NCI-H187 treated with DMSO at 0.1 percent for 48 hours (cell line): ENCODE measurements around the gene C1S.
"Not testable (repeated sequence)": the region's sequence is repeated elsewhere in the genome, so short reads cannot be mapped to it uniquely, and the experiment has no call there.

ENCODE experiments used
- DNase-seq: peaks from one replicate; lab custom pipeline; 2025; lab: John Stamatoyannopoulos, UW

C1S gene

DNA sequence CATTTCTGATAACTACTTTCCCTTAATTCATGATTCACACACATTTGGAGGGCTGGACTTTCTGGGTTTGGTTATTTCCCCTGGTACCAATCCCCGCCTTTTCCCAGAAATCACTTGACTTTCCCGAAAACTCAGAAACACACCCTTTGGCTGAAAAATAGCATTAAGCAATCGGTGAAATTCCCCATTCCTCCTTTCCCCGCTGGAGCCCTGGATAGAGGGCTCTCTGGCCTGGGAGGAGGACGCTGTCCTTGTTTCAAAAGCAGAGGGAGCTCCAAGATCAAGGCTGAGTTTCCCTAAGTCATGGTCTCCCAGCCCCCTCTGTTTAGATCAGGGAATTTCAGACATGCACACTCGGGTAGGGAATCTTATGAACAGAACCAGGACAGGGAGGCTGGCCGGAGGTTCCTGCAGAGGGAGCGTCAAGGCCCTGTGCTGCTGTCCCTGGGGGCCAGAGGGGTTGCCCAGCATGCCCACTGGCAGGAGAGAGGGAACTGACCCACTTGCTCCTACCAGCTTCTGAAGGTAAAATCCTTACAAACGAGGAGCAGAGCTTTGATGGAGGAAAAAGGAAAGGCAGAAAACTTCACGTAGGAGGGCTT, at the start of gene C1S:
Gene C1S, plus strand, starts transcription at position 366 of the 602 bp plus-strand sequence. CDS start 1,195 bp downstream, outside the sequence.
- DNase-seq, result no peak

DNA sequence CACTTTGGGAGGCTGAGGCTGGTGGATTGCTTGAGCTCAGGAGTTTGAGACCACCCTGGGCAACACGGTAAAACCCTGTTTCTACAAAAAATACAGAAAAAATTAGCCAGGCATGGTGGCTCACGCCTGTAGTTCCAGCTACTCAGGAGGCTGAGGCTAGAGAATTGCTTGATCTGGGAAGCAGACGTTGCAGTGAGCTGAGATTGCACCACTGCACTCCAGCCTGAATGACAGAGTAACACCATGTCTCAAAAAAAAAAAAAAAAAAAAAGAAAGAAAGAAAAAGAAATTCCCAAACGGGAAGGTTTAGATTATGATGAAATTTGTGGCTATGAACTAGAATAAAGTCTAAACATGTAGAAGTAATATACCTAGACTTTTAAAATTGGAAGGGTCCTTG, 49.1 kb upstream of the C1S start:
- DNase-seq, result not testable (repeated sequence)

DNA sequence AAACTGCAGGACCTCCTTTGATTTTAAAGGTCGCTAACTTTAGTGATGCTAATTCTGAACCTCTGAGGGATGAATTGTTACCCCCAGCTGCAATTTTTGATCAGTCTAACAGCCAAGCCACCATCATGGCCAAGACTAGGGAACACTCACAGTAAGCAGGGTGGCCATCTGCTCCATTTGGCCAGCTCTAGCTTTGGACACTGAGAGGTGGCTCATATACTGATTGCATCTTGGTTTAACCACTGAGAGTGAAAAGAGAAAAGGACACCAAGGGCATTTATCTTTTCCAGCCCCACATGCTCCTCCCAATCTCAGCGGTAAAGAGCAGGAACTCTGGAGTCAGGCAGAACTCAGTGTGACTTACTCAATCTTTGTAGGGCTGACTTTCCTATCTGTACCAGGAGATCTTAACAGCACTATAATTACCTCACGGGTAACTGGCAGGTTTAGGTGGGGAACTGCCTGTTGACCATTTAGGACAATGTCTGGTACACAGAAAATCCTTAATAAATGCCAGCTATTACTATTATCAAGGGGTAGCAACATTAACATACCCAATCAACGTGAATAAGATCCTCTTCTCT, 48.4 kb upstream of the C1S start:
- no peak for DNase-seq

GRCh38 chr12:7013101-7013500, 47.4 kb upstream of the C1S start:
- no peak for DNase-seq

- DNase-seq, result no peak
These were observed 44.8 kb upstream of the C1S start for GRCh38 chr12:7015555-7016370.

GRCh38 chr12:7016958-7017571, 43.5 kb upstream of the C1S start:
- no peak for DNase-seq

DNA sequence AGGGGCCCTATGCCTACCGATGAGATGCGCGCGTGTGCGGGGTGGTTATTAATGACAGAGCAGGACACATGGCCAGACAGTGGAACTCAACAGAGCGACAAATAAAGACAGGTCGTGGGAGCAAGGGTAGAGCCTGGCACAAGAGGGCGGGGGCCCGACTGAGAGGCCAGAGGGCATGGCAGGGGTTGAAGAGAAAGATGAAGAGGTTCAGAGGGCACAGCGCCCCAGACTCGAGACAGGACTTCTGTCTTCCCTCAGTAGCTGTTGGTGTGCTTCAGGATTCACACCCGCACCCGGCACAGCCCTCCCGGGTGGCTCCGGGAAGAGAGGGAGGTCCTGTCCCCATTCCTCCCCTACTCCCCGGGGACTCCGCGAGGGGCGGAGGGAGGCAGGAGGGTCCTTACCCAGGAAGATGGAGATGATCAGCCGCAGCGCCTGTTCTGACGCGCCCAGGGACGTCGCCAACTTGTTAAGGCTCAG, 42.6 kb upstream of the C1S start:
- DNase-seq, result no peak

DNA sequence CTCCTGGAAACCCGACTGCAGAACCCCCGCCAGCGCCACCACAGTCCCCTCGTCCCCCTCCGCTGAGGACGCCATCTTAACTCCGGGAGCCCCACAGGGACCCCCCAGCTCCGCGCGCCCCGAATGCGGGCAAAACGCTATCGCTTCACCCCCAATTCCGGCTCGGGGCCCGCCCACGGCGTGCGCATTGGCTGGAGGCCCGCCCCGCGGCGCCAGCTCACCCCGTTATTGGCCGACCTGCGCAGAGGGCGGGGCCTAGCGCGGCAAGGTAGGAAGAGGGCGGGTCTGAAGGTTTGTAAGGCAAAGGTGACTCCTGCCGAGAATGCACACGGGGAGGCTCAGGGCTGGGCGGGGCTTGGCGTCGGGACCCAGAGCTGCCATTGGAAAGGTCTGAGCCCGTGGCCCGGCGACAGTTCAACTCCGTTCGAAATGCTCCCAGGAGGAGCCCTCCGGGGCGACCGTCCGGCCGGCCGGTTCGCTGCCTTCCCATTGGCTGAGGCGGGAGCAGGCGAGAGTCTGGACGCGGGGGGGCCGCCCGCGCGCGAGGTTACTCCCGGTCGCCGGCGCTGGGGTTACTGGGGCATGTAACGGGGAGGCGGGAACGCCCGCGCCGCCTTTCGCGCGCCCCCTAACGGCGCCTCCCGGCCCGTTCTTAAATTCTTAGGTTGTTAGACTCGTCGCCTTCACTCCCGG, 42.0 kb upstream of the C1S start, which contains the start of gene LPCAT3:
Gene LPCAT3, minus strand, starts transcription at position 127 of the 693 bp plus-strand sequence. Its CDS starts 52 bp downstream, at position 75.
- DNase-seq, result peak; percentile 77

- DNase-seq, result no peak
These were observed 41.4 kb upstream of the C1S start for GRCh38 chr12:7019043-7019569.

DNA sequence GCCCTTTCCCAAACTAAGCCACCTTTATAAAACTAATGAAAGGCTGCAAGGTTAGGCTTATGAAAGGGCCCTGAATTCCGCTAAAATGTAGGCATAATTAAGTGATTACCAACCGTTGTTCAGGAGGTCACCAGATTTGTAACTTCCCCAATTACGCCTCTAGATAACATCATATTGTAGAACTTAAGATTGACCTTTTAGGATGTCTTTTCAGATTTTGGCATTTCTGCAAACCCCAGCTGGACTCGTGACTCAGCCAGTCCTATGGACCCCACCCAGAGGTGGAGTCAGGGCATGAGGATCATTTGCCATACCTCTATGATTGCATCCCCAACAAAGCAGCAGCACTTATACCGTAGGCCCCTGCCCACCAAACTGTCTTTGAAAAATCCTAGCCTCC, 38.6 kb upstream of the C1S start:
- DNase-seq, result no peak

GRCh38 chr12:7023114-7023513, 37.4 kb upstream of the C1S start:
- no peak for DNase-seq

DNA sequence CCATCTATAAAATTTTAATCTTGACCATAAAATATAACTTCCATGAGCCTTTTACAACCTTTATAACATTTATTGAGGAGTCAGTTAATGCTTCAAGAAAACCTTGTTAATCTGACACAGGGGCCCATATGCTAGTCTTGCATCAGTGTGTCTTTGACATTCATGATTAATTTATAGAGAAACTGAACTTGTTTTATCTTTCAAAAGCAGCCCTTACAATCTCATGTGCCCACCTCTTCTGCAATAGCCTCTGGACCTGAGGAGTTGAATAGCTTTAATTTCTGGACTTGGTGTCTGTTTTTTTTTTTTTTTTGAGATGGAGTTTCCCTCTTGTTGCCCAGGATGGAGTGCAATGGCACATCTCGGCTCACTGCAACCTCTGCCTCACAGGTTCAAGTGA, 33.7 kb upstream of the C1S start:
- no peak for DNase-seq

- no peak for DNase-seq
These were observed 29.2 kb upstream of the C1S start for GRCh38 chr12:7031306-7031705.

DNA sequence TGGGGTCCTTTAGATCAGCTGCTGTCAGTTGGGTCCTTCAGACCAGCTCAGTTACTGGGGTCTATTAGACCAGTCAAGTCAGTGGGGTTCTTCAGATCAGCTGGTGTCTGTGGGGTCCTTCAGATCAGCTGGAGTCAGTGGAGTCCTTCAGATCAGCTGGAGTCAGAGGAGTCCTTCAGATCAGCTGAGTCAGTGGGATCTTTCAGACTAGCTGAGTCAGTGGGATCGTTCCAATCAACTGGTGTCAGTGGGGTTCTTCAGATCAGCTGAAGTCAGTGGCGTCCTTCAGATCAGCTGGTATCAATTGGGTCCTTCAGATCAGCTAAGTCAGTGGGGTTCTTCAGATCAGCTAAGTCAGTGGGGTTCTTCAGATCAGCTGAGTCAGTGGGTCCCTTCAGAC, 27.5 kb upstream of the C1S start:
- DNase-seq, result no peak

DNA sequence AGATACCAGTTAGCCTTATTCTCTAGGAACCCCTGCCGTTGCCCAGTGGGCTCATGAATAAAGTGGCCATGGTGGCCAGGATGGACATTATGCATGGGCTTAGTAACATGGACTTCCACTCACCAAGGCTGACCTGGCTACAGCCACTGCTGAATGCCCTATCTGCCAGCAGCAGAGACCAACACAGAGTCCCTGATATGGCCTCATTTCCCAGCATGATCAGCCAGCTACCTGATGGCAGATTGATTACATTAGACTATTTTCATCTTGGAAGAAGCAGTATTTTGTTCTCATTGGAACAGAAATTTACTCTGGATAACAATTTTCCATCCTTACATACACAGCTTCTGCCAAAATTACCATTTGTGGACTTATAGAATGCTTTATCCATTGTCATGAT, 26.1 kb upstream of the C1S start:
- no peak for DNase-seq

GRCh38 chr12:7035463-7035862, 25.1 kb upstream of the C1S start:
- no peak for DNase-seq

DNA sequence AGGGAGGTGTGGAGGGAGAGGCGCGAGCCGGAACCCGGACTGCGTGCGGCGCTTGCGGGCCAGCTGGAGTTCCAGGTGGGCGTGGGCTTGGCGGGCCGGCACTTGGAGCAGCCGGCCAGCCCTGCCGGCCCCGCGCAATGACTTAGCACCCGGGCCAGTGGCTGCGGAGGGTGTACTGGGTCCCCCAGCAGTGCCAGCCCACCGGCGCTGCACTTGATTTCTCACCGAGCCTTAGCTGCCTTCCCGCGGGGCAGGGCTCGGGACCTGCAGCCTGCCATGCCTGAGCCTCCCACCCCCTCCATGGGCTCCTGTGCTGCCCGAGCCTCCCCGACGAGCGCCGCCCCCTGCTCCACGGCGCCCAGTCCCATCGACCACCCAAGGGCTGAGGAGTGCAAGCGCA, 23.1 kb upstream of the C1S start:
- DNase-seq, result not testable (repeated sequence)

DNA sequence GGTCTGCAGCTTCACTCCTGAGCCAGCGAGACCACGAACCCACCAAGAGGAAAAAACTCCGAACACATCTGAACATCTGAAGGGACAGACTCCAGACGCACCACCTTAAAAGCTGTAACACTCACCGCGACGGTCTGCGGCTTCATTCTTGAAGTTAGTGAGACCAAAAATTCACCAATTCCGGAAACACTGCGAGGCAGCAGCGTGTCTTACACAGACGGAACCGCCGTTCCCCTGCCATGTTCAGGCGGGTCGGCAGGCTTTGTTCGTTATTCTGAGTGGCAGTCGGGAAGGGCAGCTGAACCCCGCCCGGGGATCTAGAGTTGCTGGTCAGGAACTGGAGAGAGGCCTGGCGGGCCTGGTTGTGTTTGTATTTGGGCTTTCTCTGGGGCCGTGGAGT, 21.9 kb upstream of the C1S start:
- no peak for DNase-seq

GRCh38 chr12:7039403-7039802, 21.1 kb upstream of the C1S start:
- no peak for DNase-seq

GRCh38 chr12:7042842-7043241, 17.7 kb upstream of the C1S start:
- no peak for DNase-seq

- no peak for DNase-seq
These were observed 14.6 kb upstream of the C1S start for GRCh38 chr12:7045913-7046312.
